HepG2 (cell line): ENCODE measurements around the gene WDR91. TPM values are rescaled to one million over a fixed set of nuclear protein-coding genes. Genes with fewer than 3 reads are reported as not detected.

Experiments
- ASH2L ChIP-seq: fragments of 300-600, 200-600 bp; sonication (generic); IDR thresholded peaks from 2 replicates; pipeline ENCODE4 v1.7.0; 2017; ENCODE audit warnings: low read depth, mild to moderate bottlenecking, moderate library complexity, mixed read lengths, low read length; ENCODE audit not compliant: insufficient read length
- DPF2 ChIP-seq: sonication (generic); formaldehyde crosslinking; IDR thresholded peaks from 2 replicates; pipeline ENCODE4 v1.4.0; 2020; ENCODE audit warnings: mild to moderate bottlenecking, low read depth, missing genetic modification reagents, borderline replicate concordance
- ELF3 ChIP-seq: IDR thresholded peaks from 2 replicates; pipeline ENCODE4 v1.6.1; 2016; ENCODE audit warnings: missing genetic modification reagents, missing compliant biosample characterization
- FOXA1 ChIP-seq, 2 experiments: fragments of 450-650 bp in 1 of 2; sonication (generic) in 1 of 2; formaldehyde crosslinking in 1 of 2; IDR thresholded peaks; 2 replicates each; pipeline versions ENCODE4 v1.4.0 to v1.6.1; 2016 to 2020; ENCODE audit warnings: missing genetic modification reagents in 1 of 2
- HHEX ChIP-seq: IDR thresholded peaks from 2 replicates; pipeline ENCODE4 v1.6.1; 2016; ENCODE audit warnings: control low read depth
- MAX ChIP-seq: IDR thresholded peaks from 2 replicates; pipeline ENCODE4 v1.6.1; 2012; ENCODE audit warnings: inconsistent platforms
- NCOA2 ChIP-seq: sonication (generic); formaldehyde crosslinking; IDR thresholded peaks from 2 replicates; pipeline ENCODE4 v1.8.0; 2022; ENCODE audit warnings: inconsistent platforms
- NCOR1 ChIP-seq: fragments of 200-600 bp; sonication (generic); IDR thresholded peaks from 2 replicates; pipeline ENCODE4 v1.7.0; 2017; ENCODE audit warnings: antibody characterized with exemption, low read length, borderline replicate concordance
- NONO ChIP-seq, 2 experiments: fragments of 450-650 bp in 1 of 2; sonication (generic) in 1 of 2; formaldehyde crosslinking in 1 of 2; IDR thresholded peaks in 1 of 2; conservative IDR thresholded peaks in 1 of 2; 2 replicates each; pipeline versions ENCODE4 v1.6.1 to v1.8.0; 2017 to 2022; ENCODE audit warnings: mild to moderate bottlenecking in 1 of 2, missing genetic modification reagents in 1 of 2, moderate library complexity in 1 of 2
- NR2C2 ChIP-seq: sonication (generic); formaldehyde crosslinking; IDR thresholded peaks from 2 replicates; pipeline ENCODE4 v1.4.0; 2020; ENCODE audit warnings: missing genetic modification reagents, mild to moderate bottlenecking, moderate library complexity, borderline replicate concordance
- NR2F2 ChIP-seq: IDR thresholded peaks from 2 replicates; pipeline ENCODE4 v1.6.1; 2012; ENCODE audit warnings: low read depth, inconsistent platforms, borderline replicate concordance
- PITX1 ChIP-seq: sonication (generic); formaldehyde crosslinking; IDR thresholded peaks from 2 replicates; pipeline ENCODE4 v1.5.1; 2020; ENCODE audit warnings: mild to moderate bottlenecking, missing genetic modification reagents
- POGZ ChIP-seq: sonication (generic); formaldehyde crosslinking; IDR thresholded peaks from 2 replicates; pipeline ENCODE4 v1.4.0; 2020; ENCODE audit warnings: mild to moderate bottlenecking, missing genetic modification reagents
- RARA ChIP-seq: IDR thresholded peaks from 2 replicates; pipeline ENCODE4 v1.6.1; 2016; ENCODE audit warnings: missing genetic modification reagents, missing compliant biosample characterization
- RBFOX2 ChIP-seq: fragments of 200-400 bp; formaldehyde crosslinking; IDR thresholded peaks from 2 replicates; pipeline ENCODE4 v1.6.1; 2017; ENCODE audit warnings: low read depth, mild to moderate bottlenecking, low read length
- REPIN1 ChIP-seq: sonication (generic); formaldehyde crosslinking; IDR thresholded peaks from 2 replicates; pipeline ENCODE4 v1.8.0; 2022; ENCODE audit warnings: missing genetic modification reagents, low read depth, mild to moderate bottlenecking, borderline replicate concordance
- SALL1 ChIP-seq: sonication (generic); formaldehyde crosslinking; IDR thresholded peaks from 2 replicates; pipeline ENCODE4 v1.8.0; 2022; ENCODE audit warnings: mild to moderate bottlenecking, missing genetic modification reagents
- SAP130 ChIP-seq: IDR thresholded peaks from 2 replicates; pipeline ENCODE4 v1.6.1; 2016; ENCODE audit warnings: low read depth
- SP1 ChIP-seq, 2 experiments: fragments of 450-650 bp in 1 of 2; sonication (generic) in 1 of 2; formaldehyde crosslinking in 1 of 2; IDR thresholded peaks; 2 replicates each; pipeline versions ENCODE4 v1.4.0 to v1.6.1; 2016 to 2020; ENCODE audit warnings: missing genetic modification reagents in 1 of 2
- ZBTB33 ChIP-seq: sonication (generic); formaldehyde crosslinking; IDR thresholded peaks from 2 replicates; pipeline ENCODE4 v1.4.0; 2020; ENCODE audit warnings: missing genetic modification reagents
- ZKSCAN1 ChIP-seq: fragments of 150-350 bp; IDR thresholded peaks from 2 replicates; pipeline ENCODE4 v1.6.1; 2014; ENCODE audit warnings: low read length
- ZKSCAN8 ChIP-seq: IDR thresholded peaks from 2 replicates; pipeline ENCODE4 v1.6.1; 2016; ENCODE audit warnings: borderline replicate concordance, missing genetic modification reagents, missing compliant biosample characterization
- ZMAT3 ChIP-seq: sonication (generic); formaldehyde crosslinking; conservative IDR thresholded peaks from 2 replicates; pipeline ENCODE4 v1.7.0; 2021; ENCODE audit warnings: missing genetic modification reagents
- ZNF331 ChIP-seq: sonication (generic); formaldehyde crosslinking; IDR thresholded peaks from 2 replicates; pipeline ENCODE4 v1.4.0; 2020; ENCODE audit warnings: missing genetic modification reagents
- ZNF546 ChIP-seq: sonication (generic); formaldehyde crosslinking; conservative IDR thresholded peaks from 2 replicates; pipeline ENCODE4 v1.8.1; 2023; ENCODE audit warnings: mild to moderate bottlenecking, missing genetic modification reagents
- ZNF644 ChIP-seq: IDR thresholded peaks from 2 replicates; pipeline ENCODE4 v1.6.1; 2016; ENCODE audit warnings: low read depth
- ZNF792 ChIP-seq: IDR thresholded peaks from 2 replicates; pipeline ENCODE4 v1.6.1; 2016
- polyA plus RNA-seq, 8 experiments: library from polyadenylated mRNA; depleted of rRNA in 3 of 8; stranded (reverse) in 7 of 8; unstranded in 1 of 8; fragments of >200 nt; fragmentation: Illumina TruSeq in 4 of 8; extraction: Trizol in 4 of 8; gene quantifications; 2 replicates each; pipeline versions ENCODE4 v1.2.1 to v1.2.3, GENCODE V29; 2011 to 2016; ENCODE audit warnings: low read depth in 4 of 8, missing spikeins in 1 of 8, mixed read lengths in 1 of 8; ENCODE audit not compliant: insufficient read depth in 1 of 8
- total RNA-seq, 5 experiments: library from RNA; depleted of rRNA; stranded (reverse); fragments of >200 nt; fragmentation: Illumina TruSeq; extraction: Trizol; gene quantifications; 2 replicates each; pipeline ENCODE4 v1.2.3, GENCODE V29; 2016; ENCODE audit warnings: low read depth in 1 of 5
- TF ChIP-seq, protein P1 (sequence below): sonication (generic); formaldehyde crosslinking; IDR thresholded peaks from 2 replicates; pipeline ENCODE4 v1.9.0; 2021; ENCODE audit warnings: missing genetic modification reagents, borderline replicate concordance
- TF ChIP-seq, protein P2 (sequence below): IDR thresholded peaks from 2 replicates; pipeline ENCODE4 v1.6.1; 2016

WDR91 gene
- total and polyA plus RNA-seq, 2 of the 13 experiments (the other 11 are each of a cell fraction or from before 2014, with no cell fraction given), result 11.6 to 12.1 TPM

DNA sequence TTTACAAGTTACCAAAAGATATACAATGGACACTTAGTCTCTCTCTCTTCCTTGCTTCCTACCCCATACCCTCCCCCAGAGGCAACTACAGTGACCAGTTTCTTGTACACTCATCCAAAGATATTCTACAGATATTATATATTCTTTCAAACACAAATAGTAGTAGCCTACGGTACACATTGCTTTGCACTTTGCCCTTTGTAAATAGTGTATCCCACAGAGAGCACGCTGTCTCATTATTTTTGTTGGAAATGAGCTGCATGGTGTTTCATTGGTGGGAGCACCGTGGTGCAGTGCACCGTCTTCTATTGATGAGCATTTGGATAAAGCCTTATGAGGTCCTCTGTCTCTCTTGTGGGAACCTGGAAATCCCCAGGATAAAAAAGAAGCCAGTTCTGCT, 46.5 kb upstream of the WDR91 start (continued):
- peak; percentile 79 for TF ChIP-seq SAP130
- peak; percentile 45; the same call in 1 of the 2 replicates for TF ChIP-seq SALL1 (CRISPR knock-in tag)
- TF ChIP-seq HHEX (CRISPR knock-in tag), result peak; percentile 77
- TF ChIP-seq ZNF792 (CRISPR knock-in tag), result 0 out of 2 replicates have a peak, but pooled peaks have one; percentile 67
- 0 out of 2 replicates have a peak, but pooled peaks have one; percentile 49 for TF ChIP-seq DPF2 (CRISPR knock-in tag)
- 0 out of 2 replicates have a peak, but pooled peaks have one; percentile 46 for TF ChIP-seq ZKSCAN8 (CRISPR knock-in tag)
- no peak for TF ChIP-seq ASH2L
- no peak for TF ChIP-seq ZBTB33
- no peak for TF ChIP-seq NONO (IDR thresholded peaks at IDR 0.05)
- TF ChIP-seq NONO (CRISPR knock-in tag; conservative IDR thresholded peaks at IDR 0.05), result peak; percentile 54; the same call in 1 of the 2 replicates
- no peak for TF ChIP-seq RBFOX2
- no peak for TF ChIP-seq REPIN1 (CRISPR knock-in tag)
- no peak for TF ChIP-seq ZKSCAN1
- TF ChIP-seq RARA (CRISPR knock-in tag), result peak; percentile 47; the same call in 1 of the 2 replicates
- TF ChIP-seq, protein P1, sequence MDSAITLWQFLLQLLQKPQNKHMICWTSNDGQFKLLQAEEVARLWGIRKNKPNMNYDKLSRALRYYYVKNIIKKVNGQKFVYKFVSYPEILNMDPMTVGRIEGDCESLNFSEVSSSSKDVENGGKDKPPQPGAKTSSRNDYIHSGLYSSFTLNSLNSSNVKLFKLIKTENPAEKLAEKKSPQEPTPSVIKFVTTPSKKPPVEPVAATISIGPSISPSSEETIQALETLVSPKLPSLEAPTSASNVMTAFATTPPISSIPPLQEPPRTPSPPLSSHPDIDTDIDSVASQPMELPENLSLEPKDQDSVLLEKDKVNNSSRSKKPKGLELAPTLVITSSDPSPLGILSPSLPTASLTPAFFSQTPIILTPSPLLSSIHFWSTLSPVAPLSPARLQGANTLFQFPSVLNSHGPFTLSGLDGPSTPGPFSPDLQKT (CRISPR knock-in tag), result no peak
- TF ChIP-seq, protein P2, sequence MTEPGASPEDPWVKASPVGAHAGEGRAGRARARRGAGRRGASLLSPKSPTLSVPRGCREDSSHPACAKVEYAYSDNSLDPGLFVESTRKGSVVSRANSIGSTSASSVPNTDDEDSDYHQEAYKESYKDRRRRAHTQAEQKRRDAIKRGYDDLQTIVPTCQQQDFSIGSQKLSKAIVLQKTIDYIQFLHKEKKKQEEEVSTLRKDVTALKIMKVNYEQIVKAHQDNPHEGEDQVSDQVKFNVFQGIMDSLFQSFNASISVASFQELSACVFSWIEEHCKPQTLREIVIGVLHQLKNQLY, result 0 out of 2 replicates have a peak, but pooled peaks have one; percentile 42
- no peak for TF ChIP-seq ZMAT3 (CRISPR knock-in tag)
- TF ChIP-seq ZNF331, result no peak
- TF ChIP-seq ELF3 (CRISPR knock-in tag), result 0 out of 2 replicates have a peak, but pooled peaks have one; percentile 30
- peak; percentile 77; the same call in 1 of the 2 replicates for TF ChIP-seq ZNF644 (CRISPR knock-in tag)
- no peak for TF ChIP-seq ZNF546 (CRISPR knock-in tag)
- TF ChIP-seq PITX1 (CRISPR knock-in tag), result no peak
- TF ChIP-seq NCOR1, result peak; percentile 53; the same call in 1 of the 2 replicates
- no peak for TF ChIP-seq SP1 (IDR thresholded peaks at IDR 0.05)
- TF ChIP-seq SP1 (CRISPR knock-in tag; IDR thresholded peaks at IDR 0.05), result no peak
- TF ChIP-seq NCOA2 (CRISPR knock-in tag), result 0 out of 2 replicates have a peak, but pooled peaks have one; percentile 29
- 0 out of 2 replicates have a peak, but pooled peaks have one; percentile 18 for TF ChIP-seq POGZ (CRISPR knock-in tag)
- peak; percentile 39; the same call in 1 of the 2 replicates for TF ChIP-seq FOXA1 (IDR thresholded peaks at IDR 0.05)
- peak; percentile 86 for TF ChIP-seq FOXA1 (CRISPR knock-in tag; IDR thresholded peaks at IDR 0.05)
- TF ChIP-seq MAX, result peak; percentile 64; the same call in 1 of the 2 replicates
- TF ChIP-seq NR2C2, result peak; percentile 38; the same call in 1 of the 2 replicates
- TF ChIP-seq NR2F2, result peak; percentile 47
